ENCODE results near the gene MATN1. TPM values are rescaled to one million over a fixed set of nuclear protein-coding genes. Genes with fewer than 3 reads are reported as not detected.

Gene MATN1
- total RNA-seq, 1 experiment from 2014 or later: 0.24 TPM

- ChIA-PET CTCF (interaction anchor here (1.0 to 5.7 kb wide), 14 partner anchors 7 to 208 kb away, joined by 3 to 290 read pairs (median 14); partner anchors contain the start of gene LAPTM5), POLR2A (interaction anchor here (0.7 kb wide), 1 partner anchor 57 kb away, joined by 4 read pairs; no protein-coding TSS in a partner anchor)
- no peak for ATAC-seq
- Mint-ChIP-seq H3K27ac (no peak overlapping the region), H3K4me1 (peaks cover 4% of the 10 kb centered on the region), H3K27me3 (ENCODE audit: low read depth) (peaks cover 4% of the 10 kb centered on the region), H3K36me3 (peaks cover 5% of the 10 kb centered on the region), H3K9me3 (peaks cover 19% of the 10 kb centered on the region), H3K4me3 (no peak overlapping the region)
- no peak for TF ChIP-seq ATF2 (CRISPR knock-in tag; IDR thresholded peaks at IDR 0.05; ENCODE audit: borderline replicate concordance, low read depth)
- no peak for TF ChIP-seq FOXP1 (CRISPR knock-in tag; IDR thresholded peaks at IDR 0.05; ENCODE audit: borderline replicate concordance)
- TF ChIP-seq TEAD4 (CRISPR knock-in tag; IDR thresholded peaks at IDR 0.05): no peak
- TF ChIP-seq IRF1 (CRISPR knock-in tag; IDR thresholded peaks at IDR 0.05): no peak
- no peak for TF ChIP-seq CTCF (IDR thresholded peaks at IDR 0.05)
- no peak for TF ChIP-seq KAT7 (CRISPR knock-in tag; IDR thresholded peaks at IDR 0.05; ENCODE audit: borderline replicate concordance)
- TF ChIP-seq NR3C1 (CRISPR knock-in tag; conservative IDR thresholded peaks at IDR 0.05; ENCODE audit: low read depth): no peak
- TF ChIP-seq ZSCAN18 (CRISPR knock-in tag; IDR thresholded peaks at IDR 0.05): no peak
- DNase-seq (ENCODE audit: low spot score): no peak
These were observed 2.8 kb downstream of the MATN1 start for GRCh38 chr1:30720271-30721223.

GRCh38 chr1:30719406-30720270 is 3.7 kb downstream of the MATN1 start:
- H3K36me3 Mint-ChIP-seq: peaks cover 8% of the 10 kb centered on the region
- peaks cover 4% of the 10 kb centered on the region for H3K4me1 Mint-ChIP-seq
- POLR2A ChIA-PET: interaction anchor here (0.6 to 1.6 kb wide), 2 partner anchors 60 to 206 kb away, joined by 3 to 6 read pairs; no protein-coding TSS in a partner anchor
- H3K27me3 Mint-ChIP-seq (ENCODE audit: low read depth): peaks cover 4% of the 10 kb centered on the region
- CTCF ChIA-PET: interaction anchor here (1.0 to 5.7 kb wide), 25 partner anchors 8 to 211 kb away, joined by 3 to 290 read pairs (median 6); partner anchors contain the start of gene LAPTM5
- H3K4me3 Mint-ChIP-seq: peak overlapping the region; percentile 75
- peaks cover 27% of the 10 kb centered on the region for H3K9me3 Mint-ChIP-seq
- DNase-seq (ENCODE audit: low spot score): no peak
- no peak for TF ChIP-seq ZNF121 (CRISPR knock-in tag; IDR thresholded peaks at IDR 0.05)
- TF ChIP-seq ZMAT4 (CRISPR knock-in tag; IDR thresholded peaks at IDR 0.05): no peak
- TF ChIP-seq IRF1 (CRISPR knock-in tag; IDR thresholded peaks at IDR 0.05): no peak
- no peak for TF ChIP-seq CREM (CRISPR knock-in tag; IDR thresholded peaks at IDR 0.05)
- TF ChIP-seq ZBTB21 (CRISPR knock-in tag; IDR thresholded peaks at IDR 0.05; ENCODE audit: borderline replicate concordance): no peak
- no peak for TF ChIP-seq ATF1 (CRISPR knock-in tag; IDR thresholded peaks at IDR 0.05)
- no peak for TF ChIP-seq TEAD1 (CRISPR knock-in tag; IDR thresholded peaks at IDR 0.05)
- no peak for TF ChIP-seq TEAD4 (CRISPR knock-in tag; IDR thresholded peaks at IDR 0.05)
- no peak for TF ChIP-seq ZNF416 (CRISPR knock-in tag; IDR thresholded peaks at IDR 0.05)
- TF ChIP-seq ZNF232 (CRISPR knock-in tag; IDR thresholded peaks at IDR 0.05): no peak
- no peak for TF ChIP-seq NR3C1 (CRISPR knock-in tag; conservative IDR thresholded peaks at IDR 0.05; ENCODE audit: low read depth)
- no peak for ATAC-seq
- H3K27ac Mint-ChIP-seq: no peak overlapping the region

Data from WTC11 (cell line).